H9 (cell line): ENCODE results near the gene PDPK1. TPM values are rescaled to one million over a fixed set of nuclear protein-coding genes. Genes with fewer than 3 reads are reported as not detected.
"Not testable (repeated sequence)": the region's sequence is repeated elsewhere in the genome, so short reads cannot be mapped to it uniquely, and the experiment has no call there.

Source experiments
- DNase-seq: peaks from one replicate; pipeline ENCODE4 v3.0.0-alpha.2; 2017
- H2AFZ ChIP-seq: one replicate; pipeline ENCODE4 v1.6.1; 2013; ENCODE audit warnings: mild to moderate bottlenecking, low read length, control low read depth, moderate library complexity
- H2AK5ac ChIP-seq: 2 replicates; pipeline ENCODE4 v1.6.1; 2013; ENCODE audit warnings: low read length, control low read depth, mixed read lengths; ENCODE audit not compliant: insufficient read length
- H2BK120ac ChIP-seq: one replicate; pipeline ENCODE4 v1.6.1; 2013; ENCODE audit warnings: low read depth, mild to moderate bottlenecking, low read length, control low read depth, inconsistent platforms; ENCODE audit not compliant: poor library complexity, severe bottlenecking
- H2BK12ac ChIP-seq: 2 replicates; pipeline ENCODE4 v1.6.1; 2013; ENCODE audit warnings: low read length, control low read depth, mixed read lengths, low read depth; ENCODE audit not compliant: insufficient read length
- H2BK15ac ChIP-seq: 2 replicates; pipeline ENCODE4 v1.6.1; 2013; ENCODE audit warnings: low read depth, low read length, control low read depth
- H2BK20ac ChIP-seq: one replicate; pipeline ENCODE4 v1.6.1; 2013; ENCODE audit warnings: low read depth, mild to moderate bottlenecking, low read length, control low read depth, inconsistent platforms; ENCODE audit not compliant: poor library complexity, severe bottlenecking
- H2BK5ac ChIP-seq: 2 replicates; pipeline ENCODE4 v1.6.1; 2013; ENCODE audit warnings: low read length, control low read depth, mixed read lengths; ENCODE audit not compliant: insufficient read length
- H3K14ac ChIP-seq: 2 replicates; pipeline ENCODE4 v1.6.1; 2013; ENCODE audit warnings: low read length, control low read depth; ENCODE audit not compliant: insufficient read depth
- H3K18ac ChIP-seq: 2 replicates; pipeline ENCODE4 v1.6.1; 2013; ENCODE audit warnings: low read depth, mild to moderate bottlenecking, mixed read lengths, low read length, control low read depth; ENCODE audit not compliant: insufficient read length
- H3K23ac ChIP-seq: 2 replicates; pipeline ENCODE4 v1.6.1; 2013; ENCODE audit warnings: low read length, control low read depth, mixed read lengths, low read depth; ENCODE audit not compliant: insufficient read length
- H3K23me2 ChIP-seq: 2 replicates; pipeline ENCODE4 v1.6.1; 2013; ENCODE audit warnings: low read depth, mild to moderate bottlenecking, mixed read lengths, low read length, control low read depth; ENCODE audit not compliant: insufficient read length, poor library complexity, severe bottlenecking
- H3K27ac ChIP-seq: 2 replicates; pipeline ENCODE4 v1.5.1; 2013; ENCODE audit warnings: low read length, control low read depth, mixed read lengths, low read depth; ENCODE audit not compliant: insufficient read length
- H3K27me3 ChIP-seq: 2 replicates; pipeline ENCODE4 v1.6.1; 2013; ENCODE audit warnings: low read length, control low read depth, inconsistent platforms; ENCODE audit not compliant: insufficient read depth
- H3K4ac ChIP-seq: 2 replicates; pipeline ENCODE4 v1.6.1; 2013; ENCODE audit warnings: low read depth, mild to moderate bottlenecking, control low read depth, inconsistent platforms, low read length, moderate library complexity
- H3K4me1 ChIP-seq: 2 replicates; pipeline ENCODE4 v1.6.1; 2013; ENCODE audit warnings: low read length, control low read depth, inconsistent platforms; ENCODE audit not compliant: insufficient read depth
- H3K4me2 ChIP-seq: 2 replicates; pipeline ENCODE4 v1.6.1; 2013; ENCODE audit warnings: low read length, control low read depth, mixed read lengths; ENCODE audit not compliant: insufficient read length, insufficient read depth
- H3K56ac ChIP-seq: 2 replicates; pipeline ENCODE4 v1.6.1; 2013; ENCODE audit warnings: low read depth, mild to moderate bottlenecking, mixed read lengths, low read length, control low read depth; ENCODE audit not compliant: insufficient read length
- H3K79me1 ChIP-seq: 2 replicates; pipeline ENCODE4 v1.6.1; 2013; ENCODE audit warnings: low read depth, mild to moderate bottlenecking, moderate library complexity, low read length, control low read depth, inconsistent platforms; ENCODE audit not compliant: insufficient read depth, poor library complexity, severe bottlenecking
- H3K79me2 ChIP-seq: 2 replicates; pipeline ENCODE4 v1.6.1; 2013; ENCODE audit warnings: low read length, control low read depth, inconsistent platforms; ENCODE audit not compliant: insufficient read depth
- H3K9ac ChIP-seq: 2 replicates; pipeline ENCODE4 v1.6.1; 2013; ENCODE audit warnings: low read length, control low read depth, mixed read lengths; ENCODE audit not compliant: insufficient read length; ENCODE audit errors: extremely low read depth
- H3K9me3 ChIP-seq: one replicate; pipeline ENCODE4 v1.6.1; 2013; ENCODE audit warnings: low read depth, low read length, inconsistent platforms; ENCODE audit not compliant: control insufficient read depth
- H3T11ph ChIP-seq: one replicate; pipeline ENCODE4 v1.6.1; 2013; ENCODE audit warnings: mild to moderate bottlenecking, low read length, control low read depth, inconsistent platforms
- H4K20me1 ChIP-seq: one replicate; pipeline ENCODE4 v1.6.1; 2013; ENCODE audit not compliant: control insufficient read depth, insufficient read length, insufficient read depth
- H4K5ac ChIP-seq: 2 replicates; pipeline ENCODE4 v1.6.1; 2013; ENCODE audit warnings: low read depth, mild to moderate bottlenecking, mixed read lengths, low read length, control low read depth; ENCODE audit not compliant: insufficient read length
- H4K8ac ChIP-seq: replicated peaks from 2 replicates; pipeline ENCODE4 v1.6.1; 2013; ENCODE audit warnings: low read length, control low read depth, mixed read lengths, low read depth; ENCODE audit not compliant: insufficient read length
- H4K91ac ChIP-seq: 2 replicates; pipeline ENCODE4 v1.6.1; 2013; ENCODE audit warnings: low read depth, mild to moderate bottlenecking, moderate library complexity, mixed read lengths, low read length, control low read depth; ENCODE audit not compliant: insufficient read length
- H3K27ac Mint-ChIP-seq, 3 experiments: 2 replicates in 2 of 3; 3 replicates in 1 of 3; pipeline ENCODE4 v1.8.0; 2020 to 2021; ENCODE audit warnings: mixed read lengths in 3 of 3, mild to moderate bottlenecking in 1 of 3, moderate library complexity in 1 of 3
- H3K27me3 Mint-ChIP-seq: 2 replicates; pipeline ENCODE4 v1.8.0; 2021; ENCODE audit warnings: low read depth, mild to moderate bottlenecking, moderate library complexity, mixed read lengths
- H3K36me3 Mint-ChIP-seq, 3 experiments: 2 replicates in 2 of 3; 3 replicates in 1 of 3; pipeline ENCODE4 v1.8.0; 2020 to 2021; ENCODE audit warnings: low read depth in 3 of 3, mixed read lengths in 3 of 3; ENCODE audit not compliant: insufficient read depth in 1 of 3
- H3K4me1 Mint-ChIP-seq, 2 experiments: 2 replicates each; pipeline ENCODE4 v1.8.0; 2020; ENCODE audit warnings: mixed read lengths in 2 of 2
- H3K4me3 Mint-ChIP-seq, 2 experiments: 2 replicates in 1 of 2; 3 replicates in 1 of 2; pipeline ENCODE4 v1.8.0; 2020 to 2021; ENCODE audit warnings: mild to moderate bottlenecking in 2 of 2, mixed read lengths in 2 of 2, moderate library complexity in 1 of 2
- H3K9me3 Mint-ChIP-seq, 2 experiments: 2 replicates in 1 of 2; 3 replicates in 1 of 2; pipeline ENCODE4 v1.8.0; 2020; ENCODE audit warnings: mild to moderate bottlenecking in 2 of 2, mixed read lengths in 2 of 2, moderate library complexity in 1 of 2
- WGBS: extraction: QIAGEN DNeasy Blood & Tissue Kit; methylation state at CpG from one replicate; pipeline ENCODE4 v1.1.7; 2013; ENCODE audit warnings: missing lambda C conversion rate, low lambda C conversion rate, mixed read lengths; ENCODE audit not compliant: insufficient read length; ENCODE audit errors: extremely low coverage; 5-methylcytosine and 5-hydroxymethylcytosine counted together
- total RNA-seq: library from RNA; stranded (reverse); gene quantifications from 2 replicates; pipeline ENCODE4 v1.2.1, GENCODE V29; 2021

PDPK1 gene
- total RNA-seq, 1 experiment from 2014 or later: 32.8 TPM

DNA sequence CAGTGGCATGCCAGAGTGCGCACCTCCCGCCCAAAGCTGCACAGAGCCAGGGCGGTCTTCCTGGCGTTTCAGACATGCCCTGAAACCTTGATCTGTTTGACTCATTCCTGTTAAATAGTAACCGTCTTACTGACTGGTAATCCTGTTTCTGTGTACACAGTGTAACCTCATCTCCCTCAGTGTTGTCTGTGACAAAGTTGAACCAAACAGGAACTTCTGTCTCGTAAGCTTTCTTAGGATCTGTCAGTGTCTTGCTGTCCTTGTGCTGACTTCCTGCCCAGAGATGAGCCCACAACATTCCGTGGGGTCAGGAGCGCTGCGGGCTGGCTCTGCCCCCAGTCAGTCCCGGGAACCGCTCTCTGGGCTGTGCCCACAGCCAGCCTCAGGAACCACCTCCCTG, 30.8 kb downstream of the PDPK1 start:
- H3K9ac ChIP-seq, H2AK5ac ChIP-seq, H3K79me1 ChIP-seq, H2BK120ac ChIP-seq, H3K4me2 ChIP-seq, DNase-seq, H2BK5ac ChIP-seq, H3K14ac ChIP-seq, H2BK20ac ChIP-seq, H3K56ac ChIP-seq, H3K27ac Mint-ChIP-seq, H4K20me1 ChIP-seq, H3K4me3 Mint-ChIP-seq, H4K5ac ChIP-seq, H3K4me1 Mint-ChIP-seq, H3K27me3 Mint-ChIP-seq, H3K79me2 ChIP-seq, H3T11ph ChIP-seq, H2BK12ac ChIP-seq, H3K4ac ChIP-seq, H3K36me3 Mint-ChIP-seq, H4K91ac ChIP-seq, H3K23ac ChIP-seq, H3K18ac ChIP-seq, H3K23me2 ChIP-seq, H2BK15ac ChIP-seq, H3K9me3 Mint-ChIP-seq, H3K27me3 ChIP-seq, H3K9me3 ChIP-seq, H2AFZ ChIP-seq, H4K8ac ChIP-seq, H3K27ac ChIP-seq, H3K4me1 ChIP-seq: not testable (repeated sequence)
- no CpG with 5 or more reads among the region's 11 CpGs for WGBS

- H3K4me3 Mint-ChIP-seq, H3K79me2 ChIP-seq, H3T11ph ChIP-seq, H3K79me1 ChIP-seq, H3K14ac ChIP-seq, H3K4ac ChIP-seq, H3K56ac ChIP-seq, H3K23me2 ChIP-seq, H2BK20ac ChIP-seq, H3K27ac ChIP-seq, H3K27me3 ChIP-seq, H3K9me3 Mint-ChIP-seq, H2BK5ac ChIP-seq, H2AFZ ChIP-seq, H4K8ac ChIP-seq, H4K20me1 ChIP-seq, H4K5ac ChIP-seq, H2BK120ac ChIP-seq, H2BK15ac ChIP-seq, H3K36me3 Mint-ChIP-seq, H3K4me1 ChIP-seq, H2BK12ac ChIP-seq, H3K27ac Mint-ChIP-seq, H2AK5ac ChIP-seq, H3K4me2 ChIP-seq, H3K4me1 Mint-ChIP-seq, H3K27me3 Mint-ChIP-seq, DNase-seq, H3K9me3 ChIP-seq, H3K18ac ChIP-seq, H4K91ac ChIP-seq, H3K9ac ChIP-seq, H3K23ac ChIP-seq: not testable (repeated sequence)
- no CpG with 5 or more reads among the region's 6 CpGs for whole genome bisulfite sequencing
These were observed 34.9 kb downstream of the PDPK1 start for GRCh38 chr16:2572704-2573103.
